Measurements from ENCODE around the gene CRYM. TPM values are rescaled to one million over a fixed set of nuclear protein-coding genes. Genes with fewer than 3 reads are reported as not detected.
"Not testable (repeated sequence)": the region's sequence is repeated elsewhere in the genome, so short reads cannot be mapped to it uniquely, and the experiment has no call there.

CRYM gene
- total RNA-seq, 2 experiments from 2014 or later: not detected

DNA sequence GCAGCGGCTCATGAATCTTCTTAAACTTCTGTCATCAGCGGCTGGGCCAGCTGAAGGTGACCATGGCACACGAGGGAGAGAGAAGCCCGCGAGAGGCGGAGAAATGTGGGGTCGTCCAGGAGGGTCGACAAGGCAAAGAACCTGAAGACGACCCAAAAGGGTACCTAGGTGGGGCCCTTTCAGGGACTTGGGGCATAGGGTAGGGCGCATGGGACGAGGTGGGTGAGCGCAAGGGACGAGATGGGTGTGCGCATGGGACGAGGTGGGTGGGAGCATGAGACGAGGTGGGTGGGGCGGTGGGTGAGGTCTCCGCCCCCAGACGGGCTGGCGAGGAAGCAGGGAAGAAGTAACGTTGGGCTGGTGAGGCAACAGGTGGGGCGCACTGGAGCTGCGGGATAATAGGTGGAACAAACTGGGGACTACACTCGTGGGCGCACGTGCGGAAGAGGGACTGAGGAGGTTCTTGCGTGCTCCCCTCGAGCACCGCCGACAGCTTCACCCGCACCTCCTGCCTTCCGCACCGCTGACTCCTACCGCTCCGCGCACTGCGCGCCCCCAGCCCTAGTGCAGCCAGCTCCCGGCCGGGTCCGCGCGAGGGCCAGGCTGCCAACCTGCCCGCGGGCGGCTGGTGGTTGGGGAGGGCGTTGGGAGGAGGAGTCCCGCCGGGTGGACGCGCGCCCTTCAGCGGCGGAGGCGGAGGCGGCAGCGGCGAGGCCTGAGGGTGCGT is 23.2 kb upstream of the CRYM start:
- CTCF ChIA-PET: no interaction called here
- Histone ChIP-seq H3K27ac (ENCODE audit: low read depth in 1 of 2, low read length in 2 of 2) (no peak overlapping the region), H3K4me3 (ENCODE audit: low read length) (peak overlapping the region; percentile 62), H3K9me3 (ENCODE audit: control insufficient read depth in 1 of 2, insufficient read depth in 1 of 2, low read length in 2 of 2) (no peaks in the 10 kb centered on the region), H3K36me3 (ENCODE audit: insufficient read depth, low read length) (no peaks in the 10 kb centered on the region), H3K4me1 (ENCODE audit: insufficient read depth, low read length) (peaks cover 21% of the 10 kb centered on the region), H3K27me3 (ENCODE audit: control insufficient read depth in 1 of 2, insufficient read depth in 2 of 2, low read length in 2 of 2) (peaks cover 0 to 3% of the 10 kb centered on the region in 2 experiments)
- Mint-ChIP-seq H3K4me1 (ENCODE audit: low read depth) (peaks cover 30% of the 10 kb centered on the region), H3K36me3 (ENCODE audit: low read depth) (no peaks in the 10 kb centered on the region), H3K27ac (no peak overlapping the region), H3K9me3 (no peaks in the 10 kb centered on the region), H3K27me3 (peaks cover 36% of the 10 kb centered on the region), H3K4me3 (peak overlapping the region; percentile 94)
- DNase-seq: peak in 8 of 14 experiments; percentile 3 to 53 (median 20)
- POLR2A ChIA-PET: no interaction called here
- TF ChIP-seq, protein P1, sequence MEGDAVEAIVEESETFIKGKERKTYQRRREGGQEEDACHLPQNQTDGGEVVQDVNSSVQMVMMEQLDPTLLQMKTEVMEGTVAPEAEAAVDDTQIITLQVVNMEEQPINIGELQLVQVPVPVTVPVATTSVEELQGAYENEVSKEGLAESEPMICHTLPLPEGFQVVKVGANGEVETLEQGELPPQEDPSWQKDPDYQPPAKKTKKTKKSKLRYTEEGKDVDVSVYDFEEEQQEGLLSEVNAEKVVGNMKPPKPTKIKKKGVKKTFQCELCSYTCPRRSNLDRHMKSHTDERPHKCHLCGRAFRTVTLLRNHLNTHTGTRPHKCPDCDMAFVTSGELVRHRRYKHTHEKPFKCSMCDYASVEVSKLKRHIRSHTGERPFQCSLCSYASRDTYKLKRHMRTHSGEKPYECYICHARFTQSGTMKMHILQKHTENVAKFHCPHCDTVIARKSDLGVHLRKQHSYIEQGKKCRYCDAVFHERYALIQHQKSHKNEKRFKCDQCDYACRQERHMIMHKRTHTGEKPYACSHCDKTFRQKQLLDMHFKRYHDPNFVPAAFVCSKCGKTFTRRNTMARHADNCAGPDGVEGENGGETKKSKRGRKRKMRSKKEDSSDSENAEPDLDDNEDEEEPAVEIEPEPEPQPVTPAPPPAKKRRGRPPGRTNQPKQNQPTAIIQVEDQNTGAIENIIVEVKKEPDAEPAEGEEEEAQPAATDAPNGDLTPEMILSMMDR (IDR thresholded peaks at IDR 0.05): no peak
- intact Hi-C loops (cut with DNase I, micrococcal nuclease): no loop called here
- peak; percentile 45 for ATAC-seq (ENCODE audit: poor library complexity)

DNA sequence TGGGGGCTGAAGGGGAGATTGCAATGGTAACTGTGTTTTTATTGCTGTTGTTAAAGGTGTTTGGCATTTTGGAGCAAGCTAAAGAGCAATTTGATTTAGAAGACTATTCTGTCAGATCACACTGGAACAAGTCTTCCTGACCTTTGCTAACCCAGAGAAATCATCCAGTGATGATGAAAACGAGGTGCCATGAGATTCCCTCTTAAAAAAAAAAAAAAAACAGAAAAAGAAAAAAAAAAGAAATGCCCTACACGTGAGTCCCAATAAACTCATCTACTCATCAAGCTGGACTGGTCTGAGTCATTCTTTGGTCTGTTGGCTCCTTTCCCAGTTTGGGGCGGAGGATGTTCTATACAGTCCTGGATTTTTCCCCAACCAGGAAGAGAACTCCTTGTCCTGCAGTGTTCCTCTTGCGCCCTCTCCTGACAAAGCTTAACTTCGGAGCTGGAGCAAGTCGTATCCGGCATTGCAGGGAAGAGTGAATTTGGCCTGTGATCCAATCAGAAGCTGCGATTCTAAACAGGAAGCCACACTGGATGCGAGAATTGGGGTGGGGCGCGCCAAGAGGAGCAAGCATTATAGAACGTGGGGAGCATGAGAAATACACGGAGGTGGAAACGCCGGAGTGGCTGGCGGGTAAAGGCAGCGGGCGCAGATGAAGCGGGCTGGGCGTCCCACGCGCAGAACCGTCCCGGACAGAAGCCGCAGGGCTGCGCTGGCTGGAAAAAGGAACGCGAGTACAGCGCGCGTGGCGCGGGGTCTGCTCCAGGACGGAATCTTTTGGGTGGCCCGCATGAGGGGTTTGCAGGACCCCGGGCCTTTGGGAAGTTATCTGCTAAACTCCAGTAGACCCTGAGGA is 22.4 kb upstream of the CRYM start:
- intact Hi-C loops (cut with DNase I, micrococcal nuclease): no loop called here
- Mint-ChIP-seq H3K27ac (no peak overlapping the region), H3K36me3 (ENCODE audit: low read depth) (no peaks in the 10 kb centered on the region), H3K27me3 (peaks cover 36% of the 10 kb centered on the region), H3K9me3 (no peaks in the 10 kb centered on the region), H3K4me3 (peak overlapping the region; percentile 94), H3K4me1 (ENCODE audit: low read depth) (peaks cover 30% of the 10 kb centered on the region)
- Histone ChIP-seq H3K4me3 (ENCODE audit: low read length) (peak overlapping the region; percentile 62), H3K4me1 (ENCODE audit: insufficient read depth, low read length) (peaks cover 21% of the 10 kb centered on the region), H3K27me3 (ENCODE audit: control insufficient read depth in 1 of 2, insufficient read depth in 2 of 2, low read length in 2 of 2) (peaks cover 0 to 3% of the 10 kb centered on the region in 2 experiments), H3K9me3 (ENCODE audit: control insufficient read depth in 1 of 2, insufficient read depth in 1 of 2, low read length in 2 of 2) (no peaks in the 10 kb centered on the region), H3K36me3 (ENCODE audit: insufficient read depth, low read length) (no peaks in the 10 kb centered on the region), H3K27ac (ENCODE audit: low read depth in 1 of 2, low read length in 2 of 2) (no peak overlapping the region)
- CTCF ChIA-PET: interaction anchor here (0.7 kb wide), 1 partner anchor 397 kb away, joined by 3 read pairs; no protein-coding TSS in a partner anchor
- DNase-seq (peak in 9 of 14 experiments; percentile 7 to 78 (median 15)), ATAC-seq (ENCODE audit: poor library complexity) (peak; percentile 67)
- POLR2A ChIA-PET: no interaction called here
- TF ChIP-seq, protein P1 (IDR thresholded peaks at IDR 0.05): no peak

DNA sequence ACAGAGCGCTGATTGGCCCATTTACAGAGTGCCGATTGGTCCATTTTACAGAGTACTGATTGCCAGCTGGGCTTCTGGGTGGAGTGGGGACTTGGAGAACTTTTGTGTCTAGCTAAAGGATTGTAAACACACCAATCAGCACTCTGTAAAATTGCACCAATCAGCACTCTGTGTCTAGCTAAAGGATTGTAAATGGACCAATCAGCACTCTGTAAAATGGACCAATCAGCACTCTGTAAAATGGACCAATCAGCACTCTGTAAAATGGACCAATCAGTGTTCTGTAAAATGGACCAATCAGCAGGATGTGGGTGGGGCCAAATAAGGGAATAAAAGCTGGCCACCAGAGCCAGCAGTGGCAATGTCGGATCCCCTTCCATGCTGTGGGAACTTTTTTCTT is 11.7 kb upstream of the CRYM start:
- CTCF ChIA-PET; DNase-seq; H3K4me1 ChIP-seq (ENCODE audit: insufficient read depth, low read length); H3K36me3 ChIP-seq (ENCODE audit: insufficient read depth, low read length); H3K9me3 Mint-ChIP-seq; ATAC-seq (ENCODE audit: poor library complexity); H3K9me3 ChIP-seq (ENCODE audit: control insufficient read depth in 1 of 2, insufficient read depth in 1 of 2, low read length in 2 of 2); POLR2A ChIA-PET; H3K4me3 Mint-ChIP-seq; H3K4me1 Mint-ChIP-seq (ENCODE audit: low read depth); H3K27ac ChIP-seq (ENCODE audit: low read depth in 1 of 2, low read length in 2 of 2); H3K4me3 ChIP-seq (ENCODE audit: low read length); H3K27ac Mint-ChIP-seq; H3K36me3 Mint-ChIP-seq (ENCODE audit: low read depth): not testable (repeated sequence)
- intact Hi-C loops (cut with DNase I, micrococcal nuclease): loop anchor here in 1 of 2 experiments (10.0 kb wide), 2 partner anchors 105 to 135 kb away; partner anchors contain the start of genes DNAH3 and LDAF1
- peaks cover 73% of the 10 kb centered on the region for H3K27me3 Mint-ChIP-seq
- H3K27me3 ChIP-seq (ENCODE audit: control insufficient read depth in 1 of 2, insufficient read depth in 2 of 2, low read length in 2 of 2): peaks cover 4 to 29% of the 10 kb centered on the region in 2 experiments

All from CD4-positive, alpha-beta T cell (primary cell).